Measurements from ENCODE around the gene GRAMD2B.

Gene GRAMD2B

DNA sequence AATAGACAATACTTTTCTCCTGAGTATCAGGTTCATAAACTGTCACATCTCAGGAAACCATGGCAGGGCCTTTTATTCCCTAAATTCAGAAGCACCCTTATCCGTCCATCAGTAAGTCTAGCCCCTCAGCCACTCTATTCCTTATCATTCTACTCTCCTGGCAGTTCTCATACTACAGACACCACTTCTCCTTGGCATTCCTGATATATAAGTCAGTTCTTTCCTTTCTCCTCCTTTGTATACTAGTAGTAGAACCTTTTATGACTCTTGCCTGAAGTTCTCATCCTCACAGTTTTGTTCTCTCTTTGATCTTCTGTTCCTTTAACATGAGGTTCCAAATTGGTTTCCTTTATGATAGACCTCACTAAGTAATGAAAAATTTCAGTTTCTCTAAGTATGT lies 29.3 kb downstream of the GRAMD2B start:
- H3K9ac ChIP-seq (ENCODE audit: low read length), result no peak overlapping the region
- H3K27me3 ChIP-seq (ENCODE audit: control insufficient read depth in 1 of 2, insufficient read depth in 2 of 2, low read length in 2 of 2), result no peaks in the 10 kb centered on the region
- H3K36me3 ChIP-seq (ENCODE audit: insufficient read depth, low read length), result no peaks in the 10 kb centered on the region
- no peaks in the 10 kb centered on the region for H3K9me3 ChIP-seq (ENCODE audit: low read length)
- no peak overlapping the region for H3K4me3 ChIP-seq (ENCODE audit: low read depth in 1 of 2, low read length in 2 of 2)
- peaks cover 28% of the 10 kb centered on the region for H3K4me1 ChIP-seq (ENCODE audit: insufficient read depth, low read length)
- H3K27ac ChIP-seq (ENCODE audit: low read depth, low read length), result no peak overlapping the region

DNA sequence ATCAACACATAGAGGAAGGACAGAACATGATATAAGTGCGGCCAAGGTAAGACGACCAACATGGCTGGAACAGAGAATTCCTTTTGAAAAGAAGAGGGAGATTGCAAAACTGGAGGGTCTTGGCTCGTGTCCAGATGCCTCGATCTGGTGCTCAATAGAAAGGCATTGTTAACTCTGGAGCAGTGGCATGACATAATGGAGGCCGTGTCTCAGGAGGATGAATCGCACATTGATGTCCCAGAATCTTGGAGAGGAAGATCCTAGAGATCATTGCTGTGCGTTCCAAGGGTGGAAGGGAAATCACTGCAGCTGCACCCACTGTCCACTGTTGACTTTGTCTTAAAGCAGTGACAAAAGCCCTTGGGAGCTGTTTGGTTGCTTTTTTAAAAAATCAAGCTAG lies 30.9 kb downstream of the GRAMD2B start:
- H3K36me3 ChIP-seq (ENCODE audit: insufficient read depth, low read length), result no peaks in the 10 kb centered on the region
- no peak overlapping the region for H3K9ac ChIP-seq (ENCODE audit: low read length)
- H3K4me1 ChIP-seq (ENCODE audit: insufficient read depth, low read length), result peaks cover 28% of the 10 kb centered on the region
- H3K27ac ChIP-seq (ENCODE audit: low read depth, low read length), result no peak overlapping the region
- H3K4me3 ChIP-seq (ENCODE audit: low read depth in 1 of 2, low read length in 2 of 2), result no peak overlapping the region
- H3K9me3 ChIP-seq (ENCODE audit: low read length), result no peaks in the 10 kb centered on the region
- H3K27me3 ChIP-seq (ENCODE audit: control insufficient read depth in 1 of 2, insufficient read depth in 2 of 2, low read length in 2 of 2), result no peaks in the 10 kb centered on the region

DNA sequence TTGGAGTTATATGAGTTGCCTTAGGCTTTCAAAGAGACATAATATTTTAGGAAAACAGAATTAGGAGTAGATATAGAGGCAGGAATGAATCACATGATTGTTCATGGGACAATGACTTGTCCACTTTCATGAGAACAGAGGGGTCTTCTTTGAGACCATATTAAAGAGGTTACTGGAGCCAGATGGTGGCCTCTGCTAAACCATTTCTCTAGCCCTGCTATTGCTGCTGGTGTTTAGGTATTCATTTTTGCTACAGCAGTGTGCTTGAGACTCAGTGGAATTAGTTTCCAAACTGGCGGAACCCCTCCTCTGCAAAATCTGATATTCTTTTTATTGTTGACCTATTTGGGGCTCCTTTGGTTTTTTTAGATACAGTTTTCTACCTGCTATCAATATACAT lies 31.3 kb downstream of the GRAMD2B start:
- Histone ChIP-seq H3K9me3 (ENCODE audit: low read length) (no peaks in the 10 kb centered on the region), H3K27me3 (ENCODE audit: control insufficient read depth in 1 of 2, insufficient read depth in 2 of 2, low read length in 2 of 2) (no peaks in the 10 kb centered on the region), H3K4me1 (ENCODE audit: insufficient read depth, low read length) (peaks cover 26% of the 10 kb centered on the region), H3K27ac (ENCODE audit: low read depth, low read length) (no peak overlapping the region), H3K4me3 (ENCODE audit: low read depth in 1 of 2, low read length in 2 of 2) (no peak overlapping the region), H3K9ac (ENCODE audit: low read length) (no peak overlapping the region), H3K36me3 (ENCODE audit: insufficient read depth, low read length) (no peaks in the 10 kb centered on the region)

- Histone ChIP-seq H3K27me3 (ENCODE audit: control insufficient read depth in 1 of 2, insufficient read depth in 2 of 2, low read length in 2 of 2) (no peaks in the 10 kb centered on the region), H3K9me3 (ENCODE audit: low read length) (no peaks in the 10 kb centered on the region), H3K4me1 (ENCODE audit: insufficient read depth, low read length) (peaks cover 19% of the 10 kb centered on the region), H3K36me3 (ENCODE audit: insufficient read depth, low read length) (no peaks in the 10 kb centered on the region), H3K27ac (ENCODE audit: low read depth, low read length) (no peak overlapping the region), H3K4me3 (ENCODE audit: low read depth in 1 of 2, low read length in 2 of 2) (no peak overlapping the region), H3K9ac (ENCODE audit: low read length) (no peak overlapping the region)
Measured at GRCh38 chr5:126455264-126455663, 32.1 kb downstream of the GRAMD2B start.

GRCh38 chr5:126455728-126456127 lies 32.5 kb downstream of the GRAMD2B start:
- Histone ChIP-seq H3K36me3 (ENCODE audit: insufficient read depth, low read length) (no peaks in the 10 kb centered on the region), H3K4me1 (ENCODE audit: insufficient read depth, low read length) (peaks cover 14% of the 10 kb centered on the region), H3K27ac (ENCODE audit: low read depth, low read length) (no peak overlapping the region), H3K9me3 (ENCODE audit: low read length) (no peaks in the 10 kb centered on the region), H3K4me3 (ENCODE audit: low read depth in 1 of 2, low read length in 2 of 2) (no peak overlapping the region), H3K9ac (ENCODE audit: low read length) (no peak overlapping the region), H3K27me3 (ENCODE audit: control insufficient read depth in 1 of 2, insufficient read depth in 2 of 2, low read length in 2 of 2) (no peaks in the 10 kb centered on the region)

DNA sequence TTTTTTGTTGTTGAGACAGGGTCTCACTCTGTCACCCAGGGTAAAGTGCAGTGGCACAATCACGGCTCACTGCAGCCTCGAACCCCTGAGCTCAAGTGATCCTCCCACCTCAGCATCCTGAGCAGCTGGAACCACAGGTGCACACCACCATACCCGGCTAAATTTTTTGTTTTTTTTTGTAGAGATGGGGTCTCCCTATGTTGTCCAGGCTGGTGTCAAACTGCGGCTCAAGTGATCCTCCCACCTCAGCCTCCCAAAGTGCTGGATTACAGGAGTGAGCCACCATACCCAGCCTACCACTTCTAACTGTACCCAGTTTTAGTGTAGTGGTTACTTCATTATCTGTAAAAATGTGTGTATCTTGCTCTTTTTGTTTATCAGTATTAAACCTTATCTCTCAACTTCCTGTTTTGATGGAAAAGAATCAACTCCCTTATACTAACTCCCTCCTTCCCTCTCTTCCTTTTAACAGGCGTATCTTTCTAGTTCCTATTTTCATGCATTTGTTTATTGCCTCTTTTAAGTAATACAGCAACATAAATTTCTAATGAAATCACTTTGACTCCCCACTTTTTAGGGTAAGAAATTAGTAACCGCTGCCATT lies 33.1 kb downstream of the GRAMD2B start:
- Histone ChIP-seq H3K9me3 (ENCODE audit: low read length) (no peaks in the 10 kb centered on the region), H3K4me1 (ENCODE audit: insufficient read depth, low read length) (peaks cover 9% of the 10 kb centered on the region), H3K36me3 (ENCODE audit: insufficient read depth, low read length) (no peaks in the 10 kb centered on the region), H3K27me3 (ENCODE audit: control insufficient read depth in 1 of 2, insufficient read depth in 2 of 2, low read length in 2 of 2) (no peaks in the 10 kb centered on the region), H3K9ac (ENCODE audit: low read length) (no peak overlapping the region), H3K4me3 (ENCODE audit: low read depth in 1 of 2, low read length in 2 of 2) (no peak overlapping the region), H3K27ac (ENCODE audit: low read depth, low read length) (no peak overlapping the region)

DNA sequence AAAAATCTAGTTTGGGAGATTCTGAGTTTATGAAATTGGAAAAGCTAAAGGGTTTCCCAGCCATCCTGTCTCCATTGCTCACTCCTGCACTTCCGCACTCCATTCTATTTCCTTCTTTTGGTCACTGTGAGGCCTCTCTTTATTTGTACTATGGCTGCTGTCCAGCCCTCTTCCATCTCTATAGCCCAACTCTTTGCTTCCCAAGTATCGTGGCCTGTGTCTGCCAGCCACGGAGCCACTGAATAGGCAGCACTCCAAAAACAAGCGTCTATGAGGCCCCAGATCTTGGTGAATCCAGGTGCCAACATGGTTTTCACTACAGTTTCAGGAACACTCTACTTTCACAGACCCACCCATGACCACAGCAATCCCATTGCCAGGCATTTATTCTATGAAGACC lies 37.2 kb downstream of the GRAMD2B start:
- H3K9ac ChIP-seq (ENCODE audit: low read length), result no peak overlapping the region
- H3K27ac ChIP-seq (ENCODE audit: low read depth, low read length), result no peak overlapping the region
- H3K9me3 ChIP-seq (ENCODE audit: low read length), result no peaks in the 10 kb centered on the region
- peaks cover 2% of the 10 kb centered on the region for H3K36me3 ChIP-seq (ENCODE audit: insufficient read depth, low read length)
- no peaks in the 10 kb centered on the region for H3K27me3 ChIP-seq (ENCODE audit: control insufficient read depth in 1 of 2, insufficient read depth in 2 of 2, low read length in 2 of 2)
- H3K4me1 ChIP-seq (ENCODE audit: insufficient read depth, low read length), result peaks cover 13% of the 10 kb centered on the region
- no peak overlapping the region for H3K4me3 ChIP-seq (ENCODE audit: low read depth in 1 of 2, low read length in 2 of 2)

DNA sequence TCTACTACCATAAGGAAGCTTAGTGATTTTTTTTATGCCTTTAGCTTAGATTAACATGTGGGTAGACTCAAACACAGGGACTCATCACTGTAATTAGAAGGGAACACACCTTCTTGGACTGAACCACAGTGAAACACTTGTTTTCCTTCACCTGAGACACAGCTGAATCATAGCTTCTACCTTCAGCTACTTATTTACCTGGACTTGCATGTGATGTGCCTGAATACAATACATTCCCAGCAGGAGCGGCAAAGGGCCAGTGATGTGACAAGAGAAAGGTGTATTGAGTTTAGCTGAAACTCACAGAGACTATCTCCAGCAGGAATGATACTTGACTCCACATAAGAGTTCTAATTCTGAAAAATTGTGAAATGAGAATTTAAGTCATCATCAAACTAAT lies 37.8 kb downstream of the GRAMD2B start:
- Histone ChIP-seq H3K4me3 (ENCODE audit: low read depth in 1 of 2, low read length in 2 of 2) (no peak overlapping the region), H3K27ac (ENCODE audit: low read depth, low read length) (no peak overlapping the region)

DNA sequence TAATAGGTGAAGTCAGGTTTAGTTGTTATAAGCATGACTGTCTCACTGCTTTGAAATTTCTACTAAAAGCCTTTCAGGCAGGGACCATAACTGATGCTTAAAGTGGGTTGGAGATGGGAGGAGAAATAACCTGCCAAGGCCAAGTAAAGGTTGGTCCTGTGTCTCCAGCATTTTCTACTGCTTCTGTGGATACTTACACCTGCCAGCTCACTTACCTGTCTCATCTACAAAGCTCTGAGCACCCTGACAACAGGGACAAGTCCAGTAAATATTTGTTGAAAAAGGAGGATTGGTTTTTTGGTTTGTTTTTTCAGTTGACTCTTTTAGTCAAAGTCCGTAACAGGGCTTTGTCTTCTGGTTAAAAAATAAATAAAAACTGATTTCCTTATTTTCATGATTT lies 38.6 kb downstream of the GRAMD2B start:
- H3K36me3 ChIP-seq (ENCODE audit: insufficient read depth, low read length), result peaks cover 5% of the 10 kb centered on the region
- peaks cover 13% of the 10 kb centered on the region for H3K4me1 ChIP-seq (ENCODE audit: insufficient read depth, low read length)
- H3K4me3 ChIP-seq (ENCODE audit: low read depth in 1 of 2, low read length in 2 of 2), result no peak overlapping the region
- no peak overlapping the region for H3K27ac ChIP-seq (ENCODE audit: low read depth, low read length)
- no peaks in the 10 kb centered on the region for H3K9me3 ChIP-seq (ENCODE audit: low read length)
- no peak overlapping the region for H3K9ac ChIP-seq (ENCODE audit: low read length)
- no peaks in the 10 kb centered on the region for H3K27me3 ChIP-seq (ENCODE audit: control insufficient read depth in 1 of 2, insufficient read depth in 2 of 2, low read length in 2 of 2)

More for the DNA sequence above, 37.8 kb downstream of the GRAMD2B start:
- Histone ChIP-seq H3K36me3 (ENCODE audit: insufficient read depth, low read length) (peaks cover 5% of the 10 kb centered on the region), H3K9ac (ENCODE audit: low read length) (no peak overlapping the region), H3K9me3 (ENCODE audit: low read length) (no peaks in the 10 kb centered on the region), H3K4me1 (ENCODE audit: insufficient read depth, low read length) (peaks cover 13% of the 10 kb centered on the region), H3K27me3 (ENCODE audit: control insufficient read depth in 1 of 2, insufficient read depth in 2 of 2, low read length in 2 of 2) (no peaks in the 10 kb centered on the region)

- Histone ChIP-seq H3K9me3 (ENCODE audit: low read length) (no peaks in the 10 kb centered on the region), H3K4me3 (ENCODE audit: low read depth in 1 of 2, low read length in 2 of 2) (no peak overlapping the region), H3K4me1 (ENCODE audit: insufficient read depth, low read length) (peaks cover 13% of the 10 kb centered on the region), H3K9ac (ENCODE audit: low read length) (no peak overlapping the region), H3K27ac (ENCODE audit: low read depth, low read length) (no peak overlapping the region), H3K36me3 (ENCODE audit: insufficient read depth, low read length) (peaks cover 5% of the 10 kb centered on the region), H3K27me3 (ENCODE audit: control insufficient read depth in 1 of 2, insufficient read depth in 2 of 2, low read length in 2 of 2) (no peaks in the 10 kb centered on the region)
Measured at GRCh38 chr5:126462239-126463014, 39.2 kb downstream of the GRAMD2B start.

- Histone ChIP-seq H3K27ac (ENCODE audit: low read depth, low read length) (no peak overlapping the region), H3K4me3 (ENCODE audit: low read depth in 1 of 2, low read length in 2 of 2) (no peak overlapping the region), H3K9ac (ENCODE audit: low read length) (no peak overlapping the region), H3K9me3 (ENCODE audit: low read length) (no peaks in the 10 kb centered on the region), H3K36me3 (ENCODE audit: insufficient read depth, low read length) (peaks cover 5% of the 10 kb centered on the region), H3K4me1 (ENCODE audit: insufficient read depth, low read length) (peaks cover 13% of the 10 kb centered on the region), H3K27me3 (ENCODE audit: control insufficient read depth in 1 of 2, insufficient read depth in 2 of 2, low read length in 2 of 2) (no peaks in the 10 kb centered on the region)
Measured at GRCh38 chr5:126464016-126464415, 40.8 kb downstream of the GRAMD2B start.

DNA sequence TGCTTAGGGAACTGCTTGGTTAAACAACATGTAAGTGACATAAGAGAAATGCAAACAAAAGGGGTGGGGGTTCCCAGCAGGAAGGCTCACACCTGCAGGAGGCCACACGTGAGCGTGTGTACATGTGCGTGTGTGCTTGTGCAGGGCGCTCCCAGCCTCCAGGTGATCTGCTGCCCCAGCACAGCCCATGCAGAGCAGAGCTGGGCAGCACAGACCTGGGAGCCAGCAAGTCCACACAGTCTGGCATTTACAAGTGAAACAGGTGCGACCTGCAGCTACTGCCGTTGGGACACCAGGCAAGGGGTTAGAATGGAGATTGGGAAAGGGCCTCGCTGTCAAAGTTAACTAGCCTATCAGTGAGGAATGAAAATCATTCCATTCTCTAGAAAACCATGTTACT lies 41.8 kb downstream of the GRAMD2B start:
- Histone ChIP-seq H3K27ac (ENCODE audit: low read depth, low read length) (no peak overlapping the region), H3K4me3 (ENCODE audit: low read depth in 1 of 2, low read length in 2 of 2) (no peak overlapping the region)

More for the DNA sequence above, 41.8 kb downstream of the GRAMD2B start:
- Histone ChIP-seq H3K36me3 (ENCODE audit: insufficient read depth, low read length) (peaks cover 5% of the 10 kb centered on the region), H3K4me1 (ENCODE audit: insufficient read depth, low read length) (peaks cover 13% of the 10 kb centered on the region), H3K9me3 (ENCODE audit: low read length) (no peaks in the 10 kb centered on the region), H3K27me3 (ENCODE audit: control insufficient read depth in 1 of 2, insufficient read depth in 2 of 2, low read length in 2 of 2) (no peaks in the 10 kb centered on the region), H3K9ac (ENCODE audit: low read length) (no peak overlapping the region)
